ENCODE results near the gene SLC41A3. TPM values are rescaled to one million over a fixed set of nuclear protein-coding genes. Genes with fewer than 3 reads are reported as not detected.

Gene SLC41A3
- total and polyA plus RNA-seq, 2 donors (not counting 1 experiment from before 2014, with no cell fraction given) = 49.4 to 52.8 TPM

DNA sequence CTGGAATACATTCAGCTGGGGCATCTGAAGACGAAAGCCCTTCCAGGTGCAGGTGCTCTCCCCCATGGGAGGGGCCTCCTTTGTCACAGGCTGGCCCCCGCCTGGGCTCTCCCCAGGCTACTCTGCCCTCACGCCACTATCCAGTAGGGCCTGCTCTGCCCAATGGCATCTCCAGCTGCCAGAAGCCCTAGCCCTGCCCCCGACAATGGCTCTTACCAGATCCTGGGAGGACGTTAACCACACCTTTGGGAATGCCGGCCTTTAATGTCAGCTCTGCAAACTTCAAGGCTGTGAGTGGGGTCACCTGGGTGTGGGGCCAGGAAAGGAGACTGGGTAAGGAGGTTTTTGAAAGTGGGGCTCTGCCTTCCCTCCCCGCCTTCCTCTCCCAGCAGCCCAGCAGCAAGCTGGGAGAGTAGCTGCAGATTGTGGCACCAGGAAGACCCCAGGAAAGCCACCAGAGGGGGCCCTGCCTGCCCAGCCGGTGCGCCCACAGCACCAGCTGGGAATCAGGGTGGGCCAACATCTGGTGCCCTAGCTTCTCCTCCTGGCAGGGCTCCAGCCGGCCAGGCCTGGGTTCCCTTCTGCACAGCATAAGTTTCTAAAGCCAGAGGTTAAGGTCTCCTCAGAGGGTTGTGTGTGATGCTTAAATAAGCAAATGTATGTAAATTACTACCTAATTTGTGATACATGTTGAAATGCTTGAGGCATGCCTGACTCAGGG lies 40.4 kb upstream of the SLC41A3 start:
- Histone ChIP-seq H2AFZ (ENCODE audit: low read length) (no peak overlapping the region), H3K36me3 (ENCODE audit: control insufficient read depth, insufficient read depth, low read length) (no peaks in the 10 kb centered on the region), H4K20me1 (ENCODE audit: control insufficient read depth, extremely low read depth, insufficient read depth, low read length) (no peaks in the 10 kb centered on the region), H3K4me3 (replicated peaks in 1 of 4; ENCODE audit: control extremely low read depth in 1 of 4, insufficient read depth in 1 of 4, low read depth in 3 of 4, low read length in 4 of 4) (no peak overlapping the region), H3K27me3 (ENCODE audit: control insufficient read depth, insufficient read depth, low read length) (peaks cover 4% of the 10 kb centered on the region), H3K9ac (ENCODE audit: insufficient read depth, low read length) (no peak overlapping the region), H3K4me2 (ENCODE audit: extremely low read depth, insufficient read depth, low read length) (no peak overlapping the region), H3K79me2 (ENCODE audit: control insufficient read depth, insufficient read depth, low read length) (no peaks in the 10 kb centered on the region), H3K9me3 (ENCODE audit: control insufficient read depth, insufficient read depth, low read depth, low read length) (no peaks in the 10 kb centered on the region), H3K27ac (ENCODE audit: insufficient read depth, low read length) (no peak overlapping the region), H3K4me1 (ENCODE audit: control insufficient read depth, extremely low read depth, insufficient read depth, low read length) (no peaks in the 10 kb centered on the region)
- DNase-seq (ENCODE audit: low read depth in 2 of 2) = no peak
- TF ChIP-seq EZH2 (IDR thresholded peaks at IDR 0.05; ENCODE audit: low read length, missing control alignments) = no peak
- TF ChIP-seq CTCF (conservative IDR thresholded peaks at IDR 0.05 in 1 of 2, IDR thresholded peaks at IDR 0.05 in 1 of 2; ENCODE audit: low read depth in 1 of 2, low read length in 2 of 2) = no peak

GRCh38 chr3:126121632-126122031 lies 37.7 kb upstream of the SLC41A3 start:
- no peak for DNase-seq (ENCODE audit: low read depth in 2 of 2)
- Histone ChIP-seq H3K79me2 (ENCODE audit: control insufficient read depth, insufficient read depth, low read length) (no peaks in the 10 kb centered on the region), H3K27me3 (ENCODE audit: control insufficient read depth, insufficient read depth, low read length) (peaks cover 4% of the 10 kb centered on the region), H3K4me1 (ENCODE audit: control insufficient read depth, extremely low read depth, insufficient read depth, low read length) (no peaks in the 10 kb centered on the region), H3K27ac (ENCODE audit: insufficient read depth, low read length) (no peak overlapping the region), H3K9me3 (ENCODE audit: control insufficient read depth, insufficient read depth, low read depth, low read length) (no peaks in the 10 kb centered on the region), H3K4me2 (ENCODE audit: extremely low read depth, insufficient read depth, low read length) (no peak overlapping the region), H3K36me3 (ENCODE audit: control insufficient read depth, insufficient read depth, low read length) (no peaks in the 10 kb centered on the region), H3K9ac (ENCODE audit: insufficient read depth, low read length) (no peak overlapping the region), H3K4me3 (replicated peaks in 1 of 4; ENCODE audit: control extremely low read depth in 1 of 4, insufficient read depth in 1 of 4, low read depth in 3 of 4, low read length in 4 of 4) (no peak overlapping the region), H2AFZ (ENCODE audit: low read length) (no peak overlapping the region), H4K20me1 (ENCODE audit: control insufficient read depth, extremely low read depth, insufficient read depth, low read length) (no peaks in the 10 kb centered on the region)
- TF ChIP-seq CTCF (conservative IDR thresholded peaks at IDR 0.05 in 1 of 2, IDR thresholded peaks at IDR 0.05 in 1 of 2; ENCODE audit: low read depth in 1 of 2, low read length in 2 of 2) = no peak
- TF ChIP-seq EZH2 (IDR thresholded peaks at IDR 0.05; ENCODE audit: low read length, missing control alignments) = no peak

GRCh38 chr3:126121074-126121473 lies 37.1 kb upstream of the SLC41A3 start:
- Histone ChIP-seq H3K4me2 (ENCODE audit: extremely low read depth, insufficient read depth, low read length) (no peak overlapping the region), H3K4me1 (ENCODE audit: control insufficient read depth, extremely low read depth, insufficient read depth, low read length) (no peaks in the 10 kb centered on the region), H3K36me3 (ENCODE audit: control insufficient read depth, insufficient read depth, low read length) (no peaks in the 10 kb centered on the region), H3K9me3 (ENCODE audit: control insufficient read depth, insufficient read depth, low read depth, low read length) (no peaks in the 10 kb centered on the region), H3K79me2 (ENCODE audit: control insufficient read depth, insufficient read depth, low read length) (no peaks in the 10 kb centered on the region), H4K20me1 (ENCODE audit: control insufficient read depth, extremely low read depth, insufficient read depth, low read length) (no peaks in the 10 kb centered on the region), H3K27me3 (ENCODE audit: control insufficient read depth, insufficient read depth, low read length) (peaks cover 4% of the 10 kb centered on the region), H2AFZ (ENCODE audit: low read length) (no peak overlapping the region), H3K9ac (ENCODE audit: insufficient read depth, low read length) (no peak overlapping the region), H3K27ac (ENCODE audit: insufficient read depth, low read length) (no peak overlapping the region), H3K4me3 (replicated peaks in 1 of 4; ENCODE audit: control extremely low read depth in 1 of 4, insufficient read depth in 1 of 4, low read depth in 3 of 4, low read length in 4 of 4) (no peak overlapping the region)
- no peak for DNase-seq (ENCODE audit: low read depth in 2 of 2)
- TF ChIP-seq EZH2 (IDR thresholded peaks at IDR 0.05; ENCODE audit: low read length, missing control alignments) (no peak), CTCF (conservative IDR thresholded peaks at IDR 0.05 in 1 of 2, IDR thresholded peaks at IDR 0.05 in 1 of 2; ENCODE audit: low read depth in 1 of 2, low read length in 2 of 2) (no peak)
